Right lobe of liver (tissue), 4 donors: Measurements from ENCODE around the gene SWI5.

ENCODE experiments used
- POLR2A ChIP-seq: fragments of 450-650 bp; IDR thresholded peaks from one replicate; pipeline ENCODE4 v1.6.1; 2017; ENCODE audit warnings: antibody characterized with exemption, mild to moderate bottlenecking
- TF ChIP-seq, protein P1 (sequence below), 4 donors: fragments of 200-600 bp in 3 of 4; fragments of 450-650 bp in 1 of 4; IDR thresholded peaks; one replicate each; pipeline versions ENCODE4 v1.5.1 to v1.8.0; 2016 to 2022; ENCODE audit warnings: antibody characterized with exemption in 4 of 4, mild to moderate bottlenecking in 2 of 4
- donor health status: DM: no; HTN: no; CAD: no.
- donor health status: DM: no; HTN: no; CAD: no.
- donor health status: DM: no; HTN: yes; CAD: no.

DNA sequence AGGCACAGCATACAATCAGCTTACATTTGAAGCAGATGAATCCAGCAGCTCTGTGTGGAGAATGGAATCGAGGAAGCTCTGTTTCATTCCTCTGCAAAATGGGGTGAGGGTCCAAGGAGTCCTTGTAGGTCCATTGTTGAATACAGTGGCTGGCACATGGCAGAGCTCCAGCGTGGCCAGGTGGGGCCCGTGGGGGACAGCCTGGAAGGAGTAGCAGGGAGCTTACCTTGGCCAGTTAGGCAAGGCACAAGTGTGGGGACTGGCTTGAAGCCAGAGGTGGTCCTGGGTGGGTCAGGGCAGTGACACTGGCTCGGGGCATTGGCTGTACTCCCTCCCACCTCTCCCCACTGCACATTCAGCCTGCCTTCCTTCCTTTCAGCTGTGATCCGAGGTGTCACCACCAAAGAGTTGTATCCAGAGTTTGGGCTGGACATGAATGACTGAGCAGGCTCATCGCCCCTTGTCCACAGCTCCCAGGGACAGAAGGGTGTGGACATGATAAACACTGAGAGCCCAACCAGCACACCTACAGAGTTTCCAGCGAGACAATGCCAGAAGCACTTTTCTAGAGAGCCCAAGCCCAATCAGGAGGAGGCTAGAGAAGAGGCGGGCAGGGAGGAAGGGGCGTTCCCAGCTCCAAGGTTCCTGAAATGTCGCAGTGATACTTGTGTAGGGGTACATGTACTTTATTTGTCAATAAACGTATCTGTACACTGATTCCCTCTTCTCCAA is 12.4 kb downstream of the SWI5 start:
- TF ChIP-seq, protein P1, sequence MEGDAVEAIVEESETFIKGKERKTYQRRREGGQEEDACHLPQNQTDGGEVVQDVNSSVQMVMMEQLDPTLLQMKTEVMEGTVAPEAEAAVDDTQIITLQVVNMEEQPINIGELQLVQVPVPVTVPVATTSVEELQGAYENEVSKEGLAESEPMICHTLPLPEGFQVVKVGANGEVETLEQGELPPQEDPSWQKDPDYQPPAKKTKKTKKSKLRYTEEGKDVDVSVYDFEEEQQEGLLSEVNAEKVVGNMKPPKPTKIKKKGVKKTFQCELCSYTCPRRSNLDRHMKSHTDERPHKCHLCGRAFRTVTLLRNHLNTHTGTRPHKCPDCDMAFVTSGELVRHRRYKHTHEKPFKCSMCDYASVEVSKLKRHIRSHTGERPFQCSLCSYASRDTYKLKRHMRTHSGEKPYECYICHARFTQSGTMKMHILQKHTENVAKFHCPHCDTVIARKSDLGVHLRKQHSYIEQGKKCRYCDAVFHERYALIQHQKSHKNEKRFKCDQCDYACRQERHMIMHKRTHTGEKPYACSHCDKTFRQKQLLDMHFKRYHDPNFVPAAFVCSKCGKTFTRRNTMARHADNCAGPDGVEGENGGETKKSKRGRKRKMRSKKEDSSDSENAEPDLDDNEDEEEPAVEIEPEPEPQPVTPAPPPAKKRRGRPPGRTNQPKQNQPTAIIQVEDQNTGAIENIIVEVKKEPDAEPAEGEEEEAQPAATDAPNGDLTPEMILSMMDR (IDR thresholded peaks at IDR 0.05): no peak
- TF ChIP-seq POLR2A: no peak
